CD4-positive, alpha-beta T cell treated with Interleukin-15 for 4 hours (primary cell): ENCODE data around the gene MICU1.
"Not testable (repeated sequence)": the region's sequence is repeated elsewhere in the genome, so short reads cannot be mapped to it uniquely, and the experiment has no call there.

Source experiments
- DNase-seq: peaks from one replicate; pipeline ENCODE4 v3.0.0-alpha.2; 2020; ENCODE audit warnings: low spot score

The MICU1 gene

GRCh38 chr10:72625608-72626443 is at the start of gene MICU1:
Gene MICU1 (minus strand): TSS chr10:72626079. CDS start chr10:72566793, 59,286 bp downstream.
- DNase-seq = peak; percentile 91

GRCh38 chr10:72674174-72674573 is 48.3 kb upstream of the MICU1 start:
- DNase-seq = not testable (repeated sequence)

- no peak for DNase-seq
Observed at GRCh38 chr10:72673280-72673679, 47.4 kb upstream of the MICU1 start.

DNA sequence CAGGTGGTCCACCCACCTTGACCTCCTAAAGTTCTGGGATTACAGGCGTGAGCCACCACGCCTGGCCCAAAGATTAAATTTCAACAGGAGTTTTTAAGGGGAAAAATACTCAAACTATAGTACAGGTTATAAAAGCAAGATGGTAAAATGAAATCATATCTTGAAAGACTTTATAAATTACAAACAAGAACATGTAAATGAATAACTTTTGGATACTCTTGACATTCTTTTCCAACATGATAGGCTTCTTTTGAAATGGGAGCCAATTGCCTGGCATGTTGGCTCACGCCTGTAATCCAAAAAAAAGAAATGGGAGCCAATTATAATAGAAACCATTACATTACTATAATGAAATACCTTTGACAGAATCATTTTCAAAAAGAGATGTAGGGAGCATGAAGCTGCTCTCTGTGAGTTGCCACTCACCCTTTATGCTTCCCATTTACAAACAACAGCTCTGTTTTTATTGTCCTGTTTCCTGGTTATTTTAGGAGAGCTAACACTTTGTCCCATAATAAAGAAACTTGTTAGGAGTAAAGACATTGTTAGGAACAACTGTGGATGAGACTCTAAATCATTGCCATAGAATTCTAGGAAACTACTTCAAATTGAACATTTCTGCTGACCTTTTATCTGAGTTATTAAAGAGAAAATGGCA is 41.5 kb upstream of the MICU1 start:
- DNase-seq = no peak

DNA sequence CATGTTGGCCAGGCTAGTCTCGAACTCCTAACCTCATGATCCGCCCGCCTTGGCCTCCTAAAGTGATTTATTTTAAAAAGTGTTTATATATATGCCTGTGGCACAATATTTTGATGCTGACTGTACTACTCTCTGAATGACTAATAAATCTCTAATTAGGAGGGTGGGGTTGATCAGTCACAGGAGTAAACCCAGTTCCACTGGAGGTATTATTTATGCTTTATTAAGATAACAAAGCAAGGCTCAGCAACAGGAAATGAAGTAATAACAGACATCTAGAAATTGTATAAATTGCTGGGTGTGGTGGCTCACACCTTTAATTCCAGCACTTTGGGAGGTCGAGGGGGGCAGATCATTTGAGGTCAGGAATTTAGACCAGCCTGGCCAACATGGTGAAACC is 40.0 kb upstream of the MICU1 start:
- DNase-seq = no peak

GRCh38 chr10:72663971-72664370 is 38.1 kb upstream of the MICU1 start:
- no peak for DNase-seq

GRCh38 chr10:72661431-72661830 is 35.6 kb upstream of the MICU1 start:
- DNase-seq = no peak

DNA sequence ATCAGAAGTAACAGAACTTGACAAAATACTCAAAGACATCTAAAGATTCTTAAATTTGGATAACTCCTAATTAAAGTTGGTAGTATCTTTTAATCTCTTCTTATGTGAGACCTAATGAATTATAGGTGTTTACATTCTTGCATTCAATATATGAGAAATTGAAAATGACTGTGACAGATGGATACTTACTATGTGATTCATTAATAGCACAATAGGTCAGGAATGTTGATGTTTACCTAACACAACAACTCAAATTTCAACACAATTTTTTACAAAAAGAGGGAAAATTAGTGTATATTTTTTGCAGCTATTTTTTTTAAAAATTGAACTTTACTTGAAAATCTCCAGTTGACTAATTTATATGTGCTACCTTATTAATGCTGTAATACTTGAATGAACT is 34.3 kb upstream of the MICU1 start:
- DNase-seq = no peak

- no peak for DNase-seq
Observed at GRCh38 chr10:72659694-72660093, 33.8 kb upstream of the MICU1 start.

GRCh38 chr10:72658696-72659400 is 33.0 kb upstream of the MICU1 start:
- no peak for DNase-seq

DNA sequence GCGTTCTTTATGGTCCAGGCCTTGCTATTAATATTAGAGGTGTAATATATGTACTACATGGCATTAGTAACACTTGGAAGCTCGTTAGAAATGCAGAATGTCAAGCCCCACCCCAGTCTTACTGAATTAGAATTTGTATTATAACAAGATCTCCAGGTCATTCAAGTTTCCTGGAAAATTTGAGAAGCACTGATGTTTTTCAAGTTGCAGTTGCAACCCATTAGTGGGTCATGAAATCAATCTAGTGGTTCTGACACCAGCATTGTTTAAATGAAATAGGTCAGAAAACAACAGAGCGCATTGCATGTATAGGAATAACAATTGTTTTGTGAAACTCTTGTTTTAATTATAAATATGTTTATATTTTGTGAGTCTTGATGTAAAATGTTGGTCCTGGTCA is 28.8 kb upstream of the MICU1 start:
- no peak for DNase-seq

DNA sequence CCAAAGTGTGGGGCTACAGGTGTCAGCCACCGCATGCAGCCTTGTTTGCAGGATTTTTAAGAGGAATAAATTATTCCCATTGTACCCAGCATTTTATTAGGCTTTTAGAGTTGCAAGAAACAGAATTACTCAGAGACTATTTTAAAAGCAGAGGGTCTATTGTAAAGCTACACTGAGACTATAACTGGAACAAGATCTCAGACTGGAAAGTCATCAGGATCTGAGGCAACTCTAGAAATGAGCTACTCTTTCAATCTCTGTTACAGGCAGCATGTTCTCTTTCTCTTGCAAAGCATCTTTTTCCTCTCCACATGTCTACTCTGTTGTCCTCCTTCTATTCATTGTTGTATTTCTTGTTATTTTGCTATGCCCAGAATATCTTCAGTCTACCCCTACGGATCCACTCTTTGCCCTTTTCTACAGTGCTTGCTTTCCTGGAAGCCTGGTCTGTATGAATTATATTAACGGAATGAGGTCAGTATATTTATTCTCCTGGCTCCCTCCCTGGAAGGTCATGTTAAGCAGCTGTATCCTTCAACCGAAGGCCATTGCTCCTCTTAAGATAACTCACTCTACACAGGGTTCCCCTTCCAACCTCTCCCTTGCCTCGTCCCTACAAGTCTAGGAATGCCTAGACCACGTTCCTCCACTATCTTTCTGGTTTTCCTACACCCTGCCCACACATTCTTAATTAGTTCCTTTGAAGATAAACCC is 27.7 kb upstream of the MICU1 start:
- DNase-seq = no peak

GRCh38 chr10:72649291-72649690 is 23.4 kb upstream of the MICU1 start:
- DNase-seq = no peak

- DNase-seq = no peak
Observed at GRCh38 chr10:72648301-72648700, 22.4 kb upstream of the MICU1 start.

- not testable (repeated sequence) for DNase-seq
Observed at GRCh38 chr10:72646971-72647370, 21.1 kb upstream of the MICU1 start.

GRCh38 chr10:72645263-72645858 is 19.5 kb upstream of the MICU1 start:
- DNase-seq = no peak

- DNase-seq = no peak
Observed at GRCh38 chr10:72642318-72642717, 16.4 kb upstream of the MICU1 start.

- no peak for DNase-seq
Observed at GRCh38 chr10:72639441-72639873, 13.6 kb upstream of the MICU1 start.

DNA sequence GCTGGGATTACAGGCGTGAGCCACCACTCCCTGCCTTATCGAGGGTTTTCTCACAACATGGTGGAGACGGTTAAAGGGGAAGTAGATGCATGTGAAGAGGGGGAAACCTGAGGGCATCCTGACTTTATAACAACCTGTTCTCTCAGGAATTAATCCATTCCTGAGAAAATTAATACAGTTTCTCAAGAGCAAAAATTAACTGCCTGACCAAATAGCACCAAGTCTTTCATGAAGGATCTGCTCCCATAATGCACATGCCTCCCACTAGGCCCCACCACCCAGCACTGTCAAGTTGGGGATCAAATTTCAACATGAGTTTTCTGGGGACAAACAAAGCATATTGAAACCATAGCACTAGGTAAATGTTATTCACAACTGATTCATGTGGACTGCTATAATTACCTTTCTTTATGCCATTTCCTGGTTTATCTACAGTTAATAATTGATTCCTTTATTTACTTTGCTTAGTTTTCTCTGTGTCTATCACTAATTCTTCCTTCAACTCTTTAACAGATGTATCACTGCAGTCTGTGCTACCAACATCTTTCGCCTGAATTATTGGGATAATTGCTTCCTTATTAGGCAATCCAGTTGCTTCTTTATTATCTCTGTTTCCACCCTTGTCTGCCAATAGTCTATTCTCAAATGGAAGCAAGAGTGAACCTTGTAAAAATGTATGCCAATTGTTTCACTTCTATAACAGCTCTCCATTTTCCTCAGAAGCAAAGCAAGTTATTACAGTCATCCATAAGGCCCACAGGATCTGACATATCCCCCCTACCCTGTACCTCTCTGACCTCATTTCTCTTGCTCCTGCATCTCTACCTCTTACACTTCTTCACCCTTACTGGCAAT is 12.9 kb upstream of the MICU1 start:
- no peak for DNase-seq

GRCh38 chr10:72637398-72637857 is 11.5 kb upstream of the MICU1 start:
- DNase-seq = no peak

GRCh38 chr10:72630144-72630543 is 4.3 kb upstream of the MICU1 start:
- DNase-seq = no peak
